ENCODE measurements around the gene GDA. TPM values are rescaled to one million over a fixed set of nuclear protein-coding genes. Genes with fewer than 3 reads are reported as not detected.

The GDA gene
- total and polyA plus RNA-seq, 2 of the 8 experiments (the other 6 are each of a cell fraction or from before 2014, with no cell fraction given), result 0.35 to 3.0 TPM

- no peak overlapping the region for H3K56ac ChIP-seq (replicated peaks; ENCODE audit: insufficient read length, low read depth, low read length)
- H2BK15ac ChIP-seq (ENCODE audit: low read length), result no peak overlapping the region
- no peak overlapping the region for H4K91ac ChIP-seq (replicated peaks; ENCODE audit: insufficient read length, low read length)
- no peak overlapping the region for H3K9ac ChIP-seq (replicated peaks in 1 of 4; ENCODE audit: extremely low read depth in 1 of 4, low read depth in 3 of 4, low read length in 3 of 4)
- no peak overlapping the region for H4K5ac ChIP-seq (ENCODE audit: insufficient read length, low read depth, low read length)
- no peak overlapping the region for H3K4me2 ChIP-seq (ENCODE audit: insufficient read depth in 1 of 2, low read depth in 2 of 2, low read length in 2 of 2)
- H3K23ac ChIP-seq (ENCODE audit: insufficient read length), result no peak overlapping the region
- no peak overlapping the region for H3K14ac ChIP-seq (ENCODE audit: insufficient read length)
- no peak overlapping the region for H2AFZ ChIP-seq (ENCODE audit: low read length)
- H3K36me3 ChIP-seq (ENCODE audit: control insufficient read depth in 2 of 4, insufficient read depth in 4 of 4, low read length in 3 of 4), result no peaks in the 10 kb centered on the region
- no peak overlapping the region for H3K4ac ChIP-seq (replicated peaks; ENCODE audit: insufficient read length, low read depth, low read length)
- CTCF ChIA-PET (ENCODE audit: partially characterized antibody), result interaction anchor here (3.5 kb wide), 1 partner anchor 77 kb away, joined by 34 read pairs; no protein-coding TSS in a partner anchor
- no peak overlapping the region for H3K27ac ChIP-seq (ENCODE audit: low read depth, low read length)
- H2AK5ac ChIP-seq (ENCODE audit: low read depth, low read length), result no peak overlapping the region
- 79% methylated on average over 6 of the region's 6 CpGs; no CpG with 5 or more reads in 1 of the 2 experiments for WGBS, 2 experiments (ENCODE audit: extremely low coverage in 1 of 2, insufficient coverage in 1 of 2, insufficient read length in 1 of 2, insufficient replicate concordance in 2 of 2, low coverage in 1 of 2, low lambda C conversion rate in 2 of 2, missing lambda C conversion rate in 1 of 2)
- H3K79me2 ChIP-seq (ENCODE audit: control insufficient read depth in 1 of 2, insufficient read depth in 2 of 2, low read length in 2 of 2), result no peaks in the 10 kb centered on the region
- H2BK5ac ChIP-seq (ENCODE audit: low read depth, low read length), result no peak overlapping the region
- no peak overlapping the region for H4K8ac ChIP-seq (ENCODE audit: extremely low read depth, insufficient read depth, low read length)
- DNase-seq (ENCODE audit: low read depth in 1 of 2, low spot score in 2 of 2) (no peak), FAIRE-seq (no peak)
- no peaks in the 10 kb centered on the region for H3K27me3 ChIP-seq (replicated peaks in 1 of 4; ENCODE audit: control insufficient read depth in 3 of 4, extremely low read depth in 1 of 4, insufficient read depth in 3 of 4, low read length in 3 of 4)
- no peak overlapping the region for H3K4me3 ChIP-seq (ENCODE audit: extremely low read depth in 1 of 4, insufficient read depth in 2 of 4, low read depth in 3 of 4, low read length in 4 of 4)
- POLR2A ChIA-PET (ENCODE audit: partially characterized antibody), result no interaction called here
- no peaks in the 10 kb centered on the region for H3K9me3 ChIP-seq (ENCODE audit: insufficient read depth in 2 of 2, low read depth in 1 of 2, low read length in 1 of 2)
- H3K4me1 ChIP-seq (replicated peaks in 1 of 4; ENCODE audit: control insufficient read depth in 3 of 4, insufficient read depth in 4 of 4, low read length in 3 of 4), result no peaks in the 10 kb centered on the region
- no peaks in the 10 kb centered on the region for H3K79me1 ChIP-seq (ENCODE audit: low read depth, low read length)
- no peak overlapping the region for H2BK20ac ChIP-seq (ENCODE audit: low read length)
- no peak overlapping the region for H2BK12ac ChIP-seq (ENCODE audit: low read depth, low read length)
- no peaks in the 10 kb centered on the region for H4K20me1 ChIP-seq (replicated peaks in 1 of 2; ENCODE audit: control insufficient read depth in 1 of 2, insufficient read depth in 2 of 2, low read length in 2 of 2)
- H3K18ac ChIP-seq (ENCODE audit: extremely low read depth, low read length), result no peak overlapping the region
- no peaks in the 10 kb centered on the region for H3K23me2 ChIP-seq (ENCODE audit: low read depth, low read length)
- no peak overlapping the region for H2BK120ac ChIP-seq (replicated peaks; ENCODE audit: low read depth, low read length)
- no peak for TF ChIP-seq SAP30 (IDR thresholded peaks at IDR 0.05; ENCODE audit: insufficient read depth, insufficient replicate concordance, low read length)
- TF ChIP-seq RNF2 (IDR thresholded peaks at IDR 0.05; ENCODE audit: borderline replicate concordance, low read depth, low read length, missing control alignments, poor library complexity, severe bottlenecking), result no peak
- no peak for TF ChIP-seq NANOG (IDR thresholded peaks at IDR 0.05; ENCODE audit: insufficient read depth, low read depth, low read length, poor library complexity, severe bottlenecking)
- TF ChIP-seq CBX5 (IDR thresholded peaks at IDR 0.05; ENCODE audit: low read depth, low read length), result no peak
- TF ChIP-seq EZH2 (IDR thresholded peaks at IDR 0.05; ENCODE audit: low read depth, low read length, severe bottlenecking), result no peak
- no peak for TF ChIP-seq EP300 (IDR thresholded peaks at IDR 0.05; ENCODE audit: borderline replicate concordance in 1 of 2, low read depth in 2 of 2, low read length in 2 of 2)
- TF ChIP-seq CHD1 (IDR thresholded peaks at IDR 0.05; ENCODE audit: low read depth, low read length), result no peak
- TF ChIP-seq USF2 (IDR thresholded peaks at IDR 0.05; ENCODE audit: low read length), result no peak
- TF ChIP-seq SRF (IDR thresholded peaks at IDR 0.05; ENCODE audit: low read depth, low read length), result no peak
- TF ChIP-seq TEAD4 (IDR thresholded peaks at IDR 0.05; ENCODE audit: low read depth, low read length), result no peak
- TF ChIP-seq CTBP2 (IDR thresholded peaks at IDR 0.05; ENCODE audit: borderline replicate concordance, insufficient read depth, insufficient read length, low read length), result no peak
- no peak for TF ChIP-seq FOSL1 (IDR thresholded peaks at IDR 0.05; ENCODE audit: insufficient read depth, low read depth, low read length)
Observed at GRCh38 chr9:72200452-72200851, 51.2 kb downstream of the GDA start.
